GM23248 (cell line): ENCODE measurements around the gene DNA2. TPM values are rescaled to one million over a fixed set of nuclear protein-coding genes. Genes with fewer than 3 reads are reported as not detected.

Experiments used
- DNase-seq: peaks from one replicate; pipeline ENCODE4 v3.0.0-alpha.2; 2015
- H2AFZ ChIP-seq: fragments of 200-600 bp; sonication (generic); 2 replicates; pipeline ENCODE4 v1.6.1; 2016; ENCODE audit warnings: antibody characterized with exemption
- H3F3A ChIP-seq: fragments of 200-600 bp; sonication (generic); 2 replicates; pipeline ENCODE4 v1.6.1; 2016; ENCODE audit warnings: mild to moderate bottlenecking, antibody characterized with exemption, mixed run types; ENCODE audit not compliant: insufficient read depth
- H3K27ac ChIP-seq: fragments of 200-600 bp; sonication (generic); 2 replicates; pipeline ENCODE4 v1.5.1; 2016; ENCODE audit warnings: mild to moderate bottlenecking
- H3K27me3 ChIP-seq: fragments of 200-600 bp; sonication (generic); replicated peaks from 2 replicates; pipeline ENCODE4 v1.6.1; 2016; ENCODE audit warnings: mild to moderate bottlenecking; ENCODE audit not compliant: insufficient read depth
- H3K36me3 ChIP-seq: fragments of 200-600 bp; sonication (generic); 2 replicates; pipeline ENCODE4 v1.6.1; 2016; ENCODE audit warnings: low read depth, mild to moderate bottlenecking
- H3K4me1 ChIP-seq: fragments of 200-600 bp; sonication (generic); 2 replicates; pipeline ENCODE4 v1.6.1; 2016; ENCODE audit warnings: mild to moderate bottlenecking; ENCODE audit not compliant: insufficient read depth
- H3K4me2 ChIP-seq: fragments of 200-600 bp; sonication (generic); one replicate; pipeline ENCODE4 v1.6.1; 2016; ENCODE audit warnings: mild to moderate bottlenecking; ENCODE audit not compliant: unreplicated experiment
- H3K4me3 ChIP-seq: fragments of 200-600 bp; sonication (generic); 2 replicates; pipeline ENCODE4 v1.5.1; 2016; ENCODE audit warnings: mild to moderate bottlenecking
- H3K79me2 ChIP-seq: fragments of 200-600 bp; sonication (generic); 2 replicates; pipeline ENCODE4 v1.6.1; 2016; ENCODE audit warnings: mild to moderate bottlenecking; ENCODE audit not compliant: insufficient read depth
- H3K9ac ChIP-seq: fragments of 200-600 bp; sonication (generic); 2 replicates; pipeline ENCODE4 v1.6.1; 2016; ENCODE audit warnings: mild to moderate bottlenecking
- H3K9me2 ChIP-seq: fragments of 200-600 bp; sonication (generic); 2 replicates; pipeline ENCODE4 v1.6.1; 2016; ENCODE audit warnings: mixed run types, mild to moderate bottlenecking, moderate library complexity; ENCODE audit not compliant: insufficient read depth
- H3K9me3 ChIP-seq: fragments of 200-600 bp; sonication (generic); one replicate; pipeline ENCODE4 v1.6.1; 2017; ENCODE audit warnings: low read depth
- H4K20me1 ChIP-seq: fragments of 200-600 bp; sonication (generic); 2 replicates; pipeline ENCODE4 v1.6.0; 2016; ENCODE audit not compliant: insufficient read depth
- EZH2 ChIP-seq: fragments of 200-600 bp; sonication (generic); IDR thresholded peaks from 2 replicates; pipeline ENCODE4 v1.6.1; 2018; ENCODE audit warnings: antibody characterized with exemption, mild to moderate bottlenecking; ENCODE audit not compliant: insufficient read depth, poor library complexity, severe bottlenecking
- EZH2phosphoT487 ChIP-seq: fragments of 200-600 bp; sonication (generic); IDR thresholded peaks from 2 replicates; pipeline ENCODE4 v1.6.1; 2018; ENCODE audit warnings: antibody characterized with exemption, moderate library complexity, mild to moderate bottlenecking, low read depth; ENCODE audit not compliant: insufficient read depth
- WGBS, 2 experiments: methylation state at CpG; one replicate each; pipeline ENCODE4 v1.1.6; 2015 to 2017; ENCODE audit warnings: low lambda C conversion rate in 2 of 2, low coverage in 1 of 2; ENCODE audit errors: missing lambda C conversion rate in 2 of 2; 5-methylcytosine and 5-hydroxymethylcytosine counted together
- in situ Hi-C: fragments of 300-500 bp; cut with MboI; formaldehyde crosslinking; loops from 2 replicates; pipeline ENCODE4 v1.15.0; 2020
- polyA plus RNA-seq: library from polyadenylated mRNA; unstranded; fragments of >200 nt; fragmentation: Nextera tagmentation; extraction: Ambion mirVana; gene quantifications from 2 replicates; pipeline ENCODE4 v1.2.1, GENCODE V29; 2016
- total RNA-seq: library from RNA; depleted of rRNA; stranded (reverse); fragments of >200 nt; shearing (Covaris generic); gene quantifications from 2 replicates; pipeline ENCODE4 v1.2.3, GENCODE V29; 2014

The DNA2 gene
- total and polyA plus RNA-seq, 2 experiments from 2014 or later: 1.6 to 5.2 TPM

- Histone ChIP-seq H3K9me2 (no peaks in the 10 kb centered on the region), H2AFZ (no peak overlapping the region), H3K9me3 (no peaks in the 10 kb centered on the region), H3K36me3 (peaks cover 45% of the 10 kb centered on the region), H3K79me2 (peaks cover 78% of the 10 kb centered on the region), H3K27me3 (no peaks in the 10 kb centered on the region), H3F3A (no peaks in the 10 kb centered on the region), H4K20me1 (no peaks in the 10 kb centered on the region), H3K4me2 (no peak overlapping the region), H3K9ac (no peak overlapping the region), H3K4me3 (no peak overlapping the region), H3K4me1 (no peaks in the 10 kb centered on the region), H3K27ac (no peak overlapping the region)
- DNase-seq: no peak
- 97 to 100% methylated on average over 1 of the region's 1 CpG for WGBS, 2 experiments
- no peak for TF ChIP-seq EZH2phosphoT487
- TF ChIP-seq EZH2: no peak
- in situ Hi-C loops: no loop called here
These were observed 74.8 kb downstream of the DNA2 start for GRCh38 chr10:68397005-68397404.

DNA sequence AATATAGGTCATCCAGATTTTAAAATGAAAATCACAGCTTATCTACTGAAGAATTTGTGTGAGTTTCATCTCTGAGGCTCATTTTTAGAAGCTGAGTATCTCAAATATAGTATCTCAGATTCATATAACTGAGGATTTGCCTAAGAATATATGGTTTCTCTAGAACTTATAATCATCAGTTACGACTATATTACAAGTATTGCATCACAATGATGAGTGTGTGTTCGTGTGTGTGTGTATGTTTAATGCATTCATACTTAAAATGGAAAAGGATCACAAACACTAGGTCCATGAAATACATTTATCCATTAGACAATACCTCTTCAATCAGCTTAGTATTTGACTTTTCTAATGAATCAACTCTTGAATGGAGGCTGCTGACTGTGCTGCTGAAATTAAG, 86.0 kb downstream of the DNA2 start:
- Histone ChIP-seq H4K20me1 (no peaks in the 10 kb centered on the region), H3K27ac (no peak overlapping the region), H3K36me3 (peaks cover 70% of the 10 kb centered on the region), H3K4me1 (no peaks in the 10 kb centered on the region), H3K9me3 (no peaks in the 10 kb centered on the region), H3K9ac (no peak overlapping the region), H3K27me3 (no peaks in the 10 kb centered on the region), H3K79me2 (no peaks in the 10 kb centered on the region), H3F3A (no peaks in the 10 kb centered on the region), H2AFZ (no peak overlapping the region), H3K4me2 (no peak overlapping the region), H3K9me2 (no peaks in the 10 kb centered on the region), H3K4me3 (no peak overlapping the region)
- 81 to 84% methylated on average over 2 of the region's 2 CpGs for WGBS, 2 experiments
- no peak for TF ChIP-seq EZH2
- DNase-seq: no peak
- in situ Hi-C loops: no loop called here

DNA sequence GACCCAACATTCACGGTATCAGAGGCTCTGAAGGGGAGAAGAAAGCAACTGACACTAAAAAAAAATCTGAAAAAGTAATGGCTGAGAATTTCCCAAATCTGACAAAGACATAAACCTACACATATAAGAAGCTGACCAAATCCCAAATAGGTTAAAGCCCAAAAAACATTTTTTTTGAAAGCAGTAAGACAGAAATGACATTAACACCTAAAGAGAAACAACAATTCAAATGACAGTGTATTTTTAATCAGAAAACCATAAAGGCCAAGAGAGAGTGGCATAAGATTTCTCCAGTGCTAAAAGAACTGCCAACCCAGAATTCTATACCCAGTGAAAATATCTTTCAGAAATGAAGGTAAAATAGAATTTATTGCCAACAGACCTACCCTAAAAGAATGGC, 100.2 kb downstream of the DNA2 start:
- TF ChIP-seq EZH2 (no peak), EZH2phosphoT487 (no peak)
- no peaks in the 10 kb centered on the region for H3K79me2 ChIP-seq
- H3K9me2 ChIP-seq: no peaks in the 10 kb centered on the region
- no peaks in the 10 kb centered on the region for H3K27me3 ChIP-seq
- no peaks in the 10 kb centered on the region for H3K9me3 ChIP-seq
- H3F3A ChIP-seq: no peaks in the 10 kb centered on the region
- 100% methylated on average over 1 of the region's 1 CpG for WGBS, 2 experiments
- no peak overlapping the region for H2AFZ ChIP-seq
- DNase-seq: no peak
- H3K4me1 ChIP-seq: no peaks in the 10 kb centered on the region
- no peak overlapping the region for H3K27ac ChIP-seq
- peaks cover 31% of the 10 kb centered on the region for H3K36me3 ChIP-seq
- H4K20me1 ChIP-seq: no peaks in the 10 kb centered on the region
- in situ Hi-C loops: no loop called here
- no peak overlapping the region for H3K4me2 ChIP-seq
- no peak overlapping the region for H3K4me3 ChIP-seq
- H3K9ac ChIP-seq: no peak overlapping the region

DNA sequence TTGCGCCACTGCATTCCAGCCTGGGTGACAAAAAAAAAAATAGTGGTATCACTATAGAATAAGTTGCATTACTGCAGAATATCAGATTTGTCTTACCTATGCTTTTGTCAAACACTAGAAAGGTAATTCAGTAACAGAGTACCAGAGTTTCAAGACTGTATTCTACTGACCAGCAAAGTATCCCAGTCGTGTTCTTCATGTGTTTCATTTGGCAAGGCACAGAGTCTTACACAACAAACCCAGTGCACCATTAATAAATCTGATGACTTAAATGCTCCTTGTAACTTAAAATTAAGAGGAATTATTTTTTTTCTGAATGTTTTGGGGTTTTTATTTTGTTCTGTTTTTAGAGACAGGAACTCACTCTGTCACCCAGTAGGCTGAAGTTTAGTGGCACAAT, 104.7 kb downstream of the DNA2 start:
- Histone ChIP-seq H3K4me2 (no peak overlapping the region), H3K27ac (no peak overlapping the region), H2AFZ (no peak overlapping the region), H3K79me2 (no peaks in the 10 kb centered on the region), H3F3A (peaks cover 4% of the 10 kb centered on the region; the same call in 1 of the 2 replicates), H3K36me3 (peaks cover 32% of the 10 kb centered on the region), H3K4me3 (no peak overlapping the region), H3K27me3 (no peaks in the 10 kb centered on the region), H3K4me1 (no peaks in the 10 kb centered on the region), H3K9ac (no peak overlapping the region), H4K20me1 (no peaks in the 10 kb centered on the region), H3K9me2 (no peaks in the 10 kb centered on the region), H3K9me3 (no peaks in the 10 kb centered on the region)
- TF ChIP-seq EZH2 (no peak), EZH2phosphoT487 (no peak)
- 76 to 82% methylated on average over 2 of the region's 2 CpGs for WGBS, 2 experiments
- in situ Hi-C loops: no loop called here
- no peak for DNase-seq

DNA sequence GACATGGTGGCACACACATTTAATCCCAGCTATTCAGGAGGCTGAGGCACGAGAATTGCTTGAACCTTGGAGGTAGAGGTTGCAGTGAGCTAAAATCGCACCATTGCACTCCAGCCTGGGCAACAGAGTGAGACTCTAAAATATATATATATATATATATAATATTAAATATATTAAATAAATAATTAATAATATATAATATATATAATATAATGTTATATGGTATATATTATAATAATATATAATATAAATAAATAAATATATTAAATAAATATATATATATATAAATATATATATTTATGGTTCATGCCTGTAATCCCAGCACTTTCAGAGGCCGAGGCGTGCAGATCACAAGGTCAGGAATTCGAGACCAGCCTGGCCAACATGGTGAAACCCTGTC, 105.2 kb downstream of the DNA2 start:
- WGBS, 2 experiments: 97 to 99% methylated on average over 5 of the region's 5 CpGs
- no peak overlapping the region for H3K4me3 ChIP-seq
- no peak overlapping the region for H2AFZ ChIP-seq
- H3K27ac ChIP-seq: no peak overlapping the region
- H3K9me2 ChIP-seq: no peaks in the 10 kb centered on the region
- TF ChIP-seq EZH2: no peak
- TF ChIP-seq EZH2phosphoT487: no peak
- no peaks in the 10 kb centered on the region for H3K27me3 ChIP-seq
- no peaks in the 10 kb centered on the region for H3K79me2 ChIP-seq
- H3K4me2 ChIP-seq: no peak overlapping the region
- no peaks in the 10 kb centered on the region for H3K9me3 ChIP-seq
- peaks cover 4% of the 10 kb centered on the region; the same call in 1 of the 2 replicates for H3F3A ChIP-seq
- DNase-seq: no peak
- H3K4me1 ChIP-seq: no peaks in the 10 kb centered on the region
- no peaks in the 10 kb centered on the region for H4K20me1 ChIP-seq
- peaks cover 32% of the 10 kb centered on the region for H3K36me3 ChIP-seq
- H3K9ac ChIP-seq: no peak overlapping the region
- in situ Hi-C loops: no loop called here
